NCI-H2171 (cell line): ENCODE results near the gene CLIC5.
"Not testable (repeated sequence)": the region's sequence is repeated elsewhere in the genome, so short reads cannot be mapped to it uniquely, and the experiment has no call there.

Source experiments
- DNase-seq: peaks from one replicate; lab custom pipeline; 2025; lab: John Stamatoyannopoulos, UW

Gene CLIC5

GRCh38 chr6:45927421-45928320 is 88.0 kb downstream of the CLIC5 start:
- no peak for DNase-seq

GRCh38 chr6:45926423-45926822 is 89.2 kb downstream of the CLIC5 start:
- not testable (repeated sequence) for DNase-seq

GRCh38 chr6:45924763-45925342 is 90.8 kb downstream of the CLIC5 start:
- no peak for DNase-seq

GRCh38 chr6:45923831-45924391 is 91.7 kb downstream of the CLIC5 start:
- no peak for DNase-seq

- DNase-seq: no peak
These were observed 92.8 kb downstream of the CLIC5 start for GRCh38 chr6:45922728-45923351.

- no peak for DNase-seq
These were observed 93.9 kb downstream of the CLIC5 start for GRCh38 chr6:45921691-45922281.

- no peak for DNase-seq
These were observed 94.7 kb downstream of the CLIC5 start for GRCh38 chr6:45920819-45921511.

GRCh38 chr6:45917439-45917838 is 98.2 kb downstream of the CLIC5 start:
- no peak for DNase-seq

- no peak for DNase-seq
These were observed 99.0 kb downstream of the CLIC5 start for GRCh38 chr6:45916692-45917091.

GRCh38 chr6:45915780-45916468 is 99.7 kb downstream of the CLIC5 start:
- DNase-seq: no peak

GRCh38 chr6:45911691-45912090 is 104.0 kb downstream of the CLIC5 start:
- DNase-seq: no peak

GRCh38 chr6:45903959-45904358 is 111.7 kb downstream of the CLIC5 start:
- no peak for DNase-seq

GRCh38 chr6:45902984-45903383 is 112.7 kb downstream of the CLIC5 start:
- DNase-seq: no peak

- DNase-seq: no peak
These were observed 113.7 kb downstream of the CLIC5 start for GRCh38 chr6:45901767-45902650.

GRCh38 chr6:45900808-45901752 is 114.6 kb downstream of the CLIC5 start:
- no peak for DNase-seq

GRCh38 chr6:45899683-45899946 is 116.0 kb downstream of the CLIC5 start:
- no peak for DNase-seq

GRCh38 chr6:45898941-45899682 is 116.5 kb downstream of the CLIC5 start:
- DNase-seq: no peak

GRCh38 chr6:45896783-45897441 is 118.7 kb downstream of the CLIC5 start:
- DNase-seq: no peak
